HepG2 (cell line): ENCODE data around the gene ZNF274. TPM values are rescaled to one million over a fixed set of nuclear protein-coding genes. Genes with fewer than 3 reads are reported as not detected.

Source experiments
- CBX5 ChIP-seq: sonication (generic); formaldehyde crosslinking; IDR thresholded peaks from 2 replicates; pipeline ENCODE4 v1.4.0; 2020; ENCODE audit warnings: missing genetic modification reagents, borderline replicate concordance
- CHD4 ChIP-seq: fragments of 200-600 bp; sonication (generic); IDR thresholded peaks from 2 replicates; pipeline ENCODE4 v1.7.0; 2017; ENCODE audit warnings: mild to moderate bottlenecking, low read length, borderline replicate concordance
- CSRNP2 ChIP-seq: sonication (generic); formaldehyde crosslinking; conservative IDR thresholded peaks from 2 replicates; pipeline ENCODE4 v1.8.0; 2022; ENCODE audit warnings: low read depth, missing genetic modification reagents
- GLI4 ChIP-seq: sonication (generic); formaldehyde crosslinking; IDR thresholded peaks from 2 replicates; pipeline ENCODE4 v1.5.1; 2020; ENCODE audit warnings: missing genetic modification reagents, mild to moderate bottlenecking, moderate library complexity, borderline replicate concordance
- IKZF5 ChIP-seq: IDR thresholded peaks from 2 replicates; pipeline ENCODE4 v1.6.1; 2018; ENCODE audit warnings: missing genetic modification reagents, mild to moderate bottlenecking, missing compliant biosample characterization
- ISL2 ChIP-seq: sonication (generic); formaldehyde crosslinking; IDR thresholded peaks from 2 replicates; pipeline ENCODE4 v1.5.0; 2020; ENCODE audit warnings: missing genetic modification reagents
- LCORL ChIP-seq, 2 experiments: fragments of 450-650 bp in 1 of 2; sonication (generic) in 1 of 2; formaldehyde crosslinking in 1 of 2; IDR thresholded peaks; 2 replicates each; pipeline versions ENCODE4 v1.5.0 to v1.6.1; 2017 to 2020; ENCODE audit warnings: antibody characterized with exemption in 1 of 2, missing genetic modification reagents in 1 of 2
- MAFK ChIP-seq, 2 experiments: IDR thresholded peaks in 1 of 2; conservative IDR thresholded peaks in 1 of 2; 2 replicates each; pipeline ENCODE4 v1.6.1; 2011; ENCODE audit warnings: improper control_type of control experiment in 2 of 2, low read length in 2 of 2
- RBM22 ChIP-seq: fragments of 200-400 bp; formaldehyde crosslinking; optimal IDR thresholded peaks from 2 replicates; pipeline ENCODE3; 2017; ENCODE audit warnings: mild to moderate bottlenecking, low read length, moderate library complexity
- SOX5 ChIP-seq: IDR thresholded peaks from 2 replicates; pipeline ENCODE4 v1.6.1; 2016; ENCODE audit warnings: borderline replicate concordance
- SP2 ChIP-seq: sonication (generic); formaldehyde crosslinking; IDR thresholded peaks from 2 replicates; pipeline ENCODE4 v1.5.1; 2020; ENCODE audit warnings: mild to moderate bottlenecking, missing genetic modification reagents
- SPEN ChIP-seq: sonication (generic); formaldehyde crosslinking; IDR thresholded peaks from 2 replicates; pipeline ENCODE4 v1.5.1; 2020; ENCODE audit warnings: low read depth, mild to moderate bottlenecking, missing genetic modification reagents
- THAP8 ChIP-seq: sonication (generic); formaldehyde crosslinking; IDR thresholded peaks from 2 replicates; pipeline ENCODE4 v1.5.1; 2020; ENCODE audit warnings: missing genetic modification reagents, mild to moderate bottlenecking, borderline replicate concordance
- ZBTB1 ChIP-seq: sonication (generic); formaldehyde crosslinking; IDR thresholded peaks from 2 replicates; pipeline ENCODE4 v1.4.0; 2020; ENCODE audit warnings: missing genetic modification reagents, borderline replicate concordance
- ZBTB25 ChIP-seq: IDR thresholded peaks from 2 replicates; pipeline ENCODE4 v1.6.1; 2018; ENCODE audit warnings: missing genetic modification reagents
- ZBTB46 ChIP-seq: sonication (generic); formaldehyde crosslinking; IDR thresholded peaks from 2 replicates; pipeline ENCODE4 v1.4.0; 2020; ENCODE audit warnings: mild to moderate bottlenecking, missing genetic modification reagents, borderline replicate concordance
- ZFYVE20 ChIP-seq: sonication (generic); formaldehyde crosslinking; IDR thresholded peaks from 2 replicates; pipeline ENCODE4 v1.8.0; 2023; ENCODE audit warnings: low read depth, mild to moderate bottlenecking, moderate library complexity, missing genetic modification reagents, borderline replicate concordance
- ZNF414 ChIP-seq: sonication (generic); formaldehyde crosslinking; IDR thresholded peaks from 2 replicates; pipeline ENCODE4 v1.5.0; 2020; ENCODE audit warnings: missing genetic modification reagents
- ZNF550 ChIP-seq: sonication (generic); formaldehyde crosslinking; IDR thresholded peaks from 2 replicates; pipeline ENCODE4 v1.4.0; 2020; ENCODE audit warnings: mild to moderate bottlenecking, missing genetic modification reagents, borderline replicate concordance
- ZNF644 ChIP-seq: IDR thresholded peaks from 2 replicates; pipeline ENCODE4 v1.6.1; 2016; ENCODE audit warnings: low read depth
- ZNF674 ChIP-seq: sonication (generic); formaldehyde crosslinking; IDR thresholded peaks from 2 replicates; pipeline ENCODE4 v1.5.0; 2020; ENCODE audit warnings: low read depth, mild to moderate bottlenecking, missing genetic modification reagents
- polyA plus RNA-seq, 8 experiments: library from polyadenylated mRNA; depleted of rRNA in 3 of 8; stranded (reverse) in 7 of 8; unstranded in 1 of 8; fragments of >200 nt; fragmentation: Illumina TruSeq in 4 of 8; extraction: Trizol in 4 of 8; gene quantifications; 2 replicates each; pipeline versions ENCODE4 v1.2.1 to v1.2.3, GENCODE V29; 2011 to 2016; ENCODE audit warnings: low read depth in 4 of 8, missing spikeins in 1 of 8, mixed read lengths in 1 of 8; ENCODE audit not compliant: insufficient read depth in 1 of 8
- total RNA-seq, 5 experiments: library from RNA; depleted of rRNA; stranded (reverse); fragments of >200 nt; fragmentation: Illumina TruSeq; extraction: Trizol; gene quantifications; 2 replicates each; pipeline ENCODE4 v1.2.3, GENCODE V29; 2016; ENCODE audit warnings: low read depth in 1 of 5

ZNF274 gene
- total and polyA plus RNA-seq, 2 of the 13 experiments (the other 11 are each of a cell fraction or from before 2014, with no cell fraction given): 16.1 to 23.0 TPM

GRCh38 chr19:58154679-58155648 is 27.9 kb upstream of the ZNF274 start (continued):
- TF ChIP-seq ZFYVE20 (CRISPR knock-in tag): no peak
- TF ChIP-seq CHD4: no peak
- peak; percentile 71 for TF ChIP-seq ISL2 (CRISPR knock-in tag)
- TF ChIP-seq SOX5 (CRISPR knock-in tag): peak; percentile 37; the same call in 1 of the 2 replicates
- TF ChIP-seq ZNF644: no peak
- peak; percentile 65 for TF ChIP-seq IKZF5 (CRISPR knock-in tag)
- TF ChIP-seq GLI4 (CRISPR knock-in tag): no peak
- no peak for TF ChIP-seq ZBTB1 (CRISPR knock-in tag)
- TF ChIP-seq ZNF674 (CRISPR knock-in tag): no peak
- TF ChIP-seq ZNF414 (CRISPR knock-in tag): peak; percentile 73; the same call in 1 of the 2 replicates
- TF ChIP-seq MAFK (conservative IDR thresholded peaks at IDR 0.05 in 1 of 2, IDR thresholded peaks at IDR 0.05 in 1 of 2; ENCODE audit: low read length in 2 of 2): no peak
- TF ChIP-seq ZNF550: no peak
- TF ChIP-seq ZBTB25 (CRISPR knock-in tag): no peak
- TF ChIP-seq CSRNP2 (CRISPR knock-in tag): no peak
- TF ChIP-seq LCORL (IDR thresholded peaks at IDR 0.05): no peak
- TF ChIP-seq LCORL (CRISPR knock-in tag; IDR thresholded peaks at IDR 0.05): peak; percentile 73
- no peak; the same call in 1 of the 2 replicates for TF ChIP-seq THAP8 (CRISPR knock-in tag)
- TF ChIP-seq CBX5 (CRISPR knock-in tag): peak; percentile 74; the same call in 1 of the 2 replicates
- TF ChIP-seq SPEN (CRISPR knock-in tag): peak; percentile 94
- peak; percentile 64 for TF ChIP-seq SP2 (CRISPR knock-in tag)
- no peak for TF ChIP-seq RBM22
- TF ChIP-seq ZBTB46: no peak; the same call in 1 of the 2 replicates
